ENCODE data around the gene ADIPOR1. TPM values are rescaled to one million over a fixed set of nuclear protein-coding genes. Genes with fewer than 3 reads are reported as not detected.

ADIPOR1 gene
- total RNA-seq, 1 donor from 2014 or later: 54.6 TPM

GRCh38 chr1:202976633-202977032 is 18.5 kb upstream of the ADIPOR1 start:
- Histone ChIP-seq H3K36me3 (no peaks in the 10 kb centered on the region), H3K79me2 (ENCODE audit: low read depth) (no peaks in the 10 kb centered on the region), H3K4me3 (no peak overlapping the region), H3F3A (ENCODE audit: low read depth) (no peaks in the 10 kb centered on the region), H4K20me1 (ENCODE audit: low read depth) (no peaks in the 10 kb centered on the region), H2AFZ (replicated peaks) (no peak overlapping the region), H3K27ac (no peak overlapping the region), H3K4me1 (no peaks in the 10 kb centered on the region), H3K9ac (no peak overlapping the region), H3K9me3 (ENCODE audit: low read depth) (no peaks in the 10 kb centered on the region), H3K27me3 (peaks cover 11% of the 10 kb centered on the region), H3K4me2 (no peak overlapping the region)
- TF ChIP-seq EZH2 (IDR thresholded peaks at IDR 0.05) (no peak), EZH2phosphoT487 (IDR thresholded peaks at IDR 0.05) (no peak), CTCF (IDR thresholded peaks at IDR 0.05) (no peak)
- Mint-ChIP-seq H3K36me3 (no peaks in the 10 kb centered on the region), H3K4me1 (peaks cover 3% of the 10 kb centered on the region), H3K27ac (no peak overlapping the region), H3K9me3 (no peaks in the 10 kb centered on the region), H3K4me3 (no peak overlapping the region), H3K27me3 (ENCODE audit: insufficient read depth, low read depth) (peaks cover 13% of the 10 kb centered on the region)
- no peak for DNase-seq (ENCODE audit: low spot score)

DNA sequence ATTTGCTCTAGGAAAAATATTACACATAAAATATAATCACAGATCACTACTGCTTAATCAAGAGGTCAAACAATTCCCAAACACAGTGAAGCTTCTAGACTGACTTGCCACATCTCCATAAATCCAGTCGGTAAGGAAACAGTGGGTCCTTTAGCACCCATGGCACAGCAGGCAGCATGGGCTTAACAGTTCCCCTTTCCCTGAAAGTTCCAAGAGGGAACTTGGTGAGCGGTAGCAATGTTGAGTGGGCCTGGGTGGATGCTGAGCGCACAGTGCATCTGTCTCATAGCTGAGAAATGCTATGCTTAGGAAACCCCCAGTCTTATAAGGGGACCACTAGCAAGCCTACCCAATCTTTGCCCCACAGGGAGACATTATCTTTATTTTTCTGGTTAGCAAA is 16.7 kb upstream of the ADIPOR1 start:
- Histone ChIP-seq H3K9me3 (ENCODE audit: low read depth) (no peaks in the 10 kb centered on the region), H4K20me1 (ENCODE audit: low read depth) (no peaks in the 10 kb centered on the region), H3K9ac (no peak overlapping the region), H3K4me2 (no peak overlapping the region), H3K36me3 (no peaks in the 10 kb centered on the region), H3K27me3 (peaks cover 11% of the 10 kb centered on the region), H3K27ac (no peak overlapping the region), H3F3A (ENCODE audit: low read depth) (no peaks in the 10 kb centered on the region), H3K4me1 (no peaks in the 10 kb centered on the region), H2AFZ (replicated peaks) (no peak overlapping the region), H3K79me2 (ENCODE audit: low read depth) (no peaks in the 10 kb centered on the region), H3K4me3 (no peak overlapping the region)
- DNase-seq (ENCODE audit: low spot score): no peak
- Mint-ChIP-seq H3K4me1 (peaks cover 3% of the 10 kb centered on the region), H3K36me3 (no peaks in the 10 kb centered on the region), H3K9me3 (no peaks in the 10 kb centered on the region), H3K4me3 (no peak overlapping the region), H3K27ac (no peak overlapping the region), H3K27me3 (ENCODE audit: insufficient read depth, low read depth) (peaks cover 18% of the 10 kb centered on the region)
- no peak for TF ChIP-seq CTCF (IDR thresholded peaks at IDR 0.05)
- TF ChIP-seq EZH2phosphoT487 (IDR thresholded peaks at IDR 0.05): no peak
- no peak for TF ChIP-seq EZH2 (IDR thresholded peaks at IDR 0.05)

DNA sequence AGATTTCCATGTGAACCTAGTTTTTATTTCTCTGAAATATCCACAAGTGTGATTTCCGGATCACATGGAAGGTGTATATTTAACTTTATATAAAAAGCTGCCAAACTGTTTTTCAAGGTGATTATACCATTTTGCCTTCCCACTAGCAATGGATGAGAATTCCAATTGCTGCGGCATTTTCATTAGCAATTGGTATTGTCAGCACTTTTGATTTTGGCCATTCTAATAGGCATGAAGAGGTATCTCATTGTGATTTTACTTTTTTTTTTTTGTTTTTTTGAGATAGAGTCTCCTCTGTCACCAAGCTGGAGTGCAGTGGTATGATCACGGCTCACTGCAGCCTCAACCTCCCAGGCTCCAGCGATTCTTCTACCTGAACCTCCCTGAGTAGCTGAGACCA is 13.9 kb upstream of the ADIPOR1 start:
- H3K4me1 Mint-ChIP-seq: peaks cover 21% of the 10 kb centered on the region
- peaks cover 9% of the 10 kb centered on the region for H3K4me1 ChIP-seq
- no peak overlapping the region for H3K27ac ChIP-seq
- DNase-seq (ENCODE audit: low spot score): no peak
- peaks cover 18% of the 10 kb centered on the region for H3F3A ChIP-seq (ENCODE audit: low read depth)
- no peaks in the 10 kb centered on the region for H3K9me3 ChIP-seq (ENCODE audit: low read depth)
- no peaks in the 10 kb centered on the region for H3K36me3 ChIP-seq
- no peak overlapping the region for H3K4me3 Mint-ChIP-seq
- TF ChIP-seq EZH2phosphoT487 (IDR thresholded peaks at IDR 0.05): no peak
- TF ChIP-seq EZH2 (IDR thresholded peaks at IDR 0.05): no peak
- no peak for TF ChIP-seq CTCF (IDR thresholded peaks at IDR 0.05)
- no peaks in the 10 kb centered on the region for H3K36me3 Mint-ChIP-seq
- no peak overlapping the region for H3K4me3 ChIP-seq
- no peaks in the 10 kb centered on the region for H3K9me3 Mint-ChIP-seq
- peaks cover 23% of the 10 kb centered on the region for H3K27me3 ChIP-seq
- H3K27me3 Mint-ChIP-seq (ENCODE audit: insufficient read depth, low read depth): peaks cover 23% of the 10 kb centered on the region
- H3K79me2 ChIP-seq (ENCODE audit: low read depth): no peaks in the 10 kb centered on the region
- no peak overlapping the region for H3K4me2 ChIP-seq
- no peaks in the 10 kb centered on the region for H4K20me1 ChIP-seq (ENCODE audit: low read depth)
- no peak overlapping the region for H3K9ac ChIP-seq
- H2AFZ ChIP-seq (replicated peaks): no peak overlapping the region
- H3K27ac Mint-ChIP-seq: no peak overlapping the region
